ENCODE results near the gene BICC1. TPM values are rescaled to one million over a fixed set of nuclear protein-coding genes. Genes with fewer than 3 reads are reported as not detected.

The BICC1 gene
- total RNA-seq, 1 donor from 2014 or later: 9.3 TPM

- no peak for TF ChIP-seq CTCF (IDR thresholded peaks at IDR 0.05)
- no peak overlapping the region for H3K4me3 ChIP-seq
- intact Hi-C loops (cut with DNase I): no loop called here
- no peaks in the 10 kb centered on the region for H3K9me3 ChIP-seq
- no peaks in the 10 kb centered on the region for H3K4me1 ChIP-seq
- no peaks in the 10 kb centered on the region for H3K27me3 ChIP-seq
- DNase-seq (ENCODE audit: low spot score in 2 of 2): no peak
- no peak overlapping the region for H3K27ac ChIP-seq
- no peaks in the 10 kb centered on the region for H3K36me3 ChIP-seq
Measured at GRCh38 chr10:58740620-58741369, 228.1 kb downstream of the BICC1 start.

GRCh38 chr10:58741673-58742072 is 229.0 kb downstream of the BICC1 start:
- no peak for TF ChIP-seq CTCF (IDR thresholded peaks at IDR 0.05)
- peak overlapping the region in 1 of 2 donors; percentile 2 for H3K27ac ChIP-seq
- no peaks in the 10 kb centered on the region for H3K9me3 ChIP-seq
- no peak for DNase-seq (ENCODE audit: low spot score in 2 of 2)
- H3K27me3 ChIP-seq: no peaks in the 10 kb centered on the region
- H3K36me3 ChIP-seq: no peaks in the 10 kb centered on the region
- intact Hi-C loops (cut with DNase I): no loop called here
- no peak overlapping the region for H3K4me3 ChIP-seq
- H3K4me1 ChIP-seq: peaks cover 0 to 5% of the 10 kb centered on the region in 2 donors

- H3K9me3 ChIP-seq: no peaks in the 10 kb centered on the region
- no peaks in the 10 kb centered on the region for H3K36me3 ChIP-seq
- no peak for TF ChIP-seq CTCF (IDR thresholded peaks at IDR 0.05)
- intact Hi-C loops (cut with DNase I): no loop called here
- H3K27me3 ChIP-seq: no peaks in the 10 kb centered on the region
- H3K27ac ChIP-seq: peak overlapping the region in 1 of 2 donors; percentile 2
- peaks cover 0 to 9% of the 10 kb centered on the region in 2 donors for H3K4me1 ChIP-seq
- no peak for DNase-seq (ENCODE audit: low spot score in 2 of 2)
- H3K4me3 ChIP-seq: no peak overlapping the region
Measured at GRCh38 chr10:58742141-58742540, 229.5 kb downstream of the BICC1 start.

- Histone ChIP-seq H3K4me3 (no peak overlapping the region), H3K27me3 (no peaks in the 10 kb centered on the region), H3K9me3 (no peaks in the 10 kb centered on the region), H3K27ac (no peak overlapping the region), H3K36me3 (no peaks in the 10 kb centered on the region), H3K4me1 (peaks cover 0 to 9% of the 10 kb centered on the region in 2 donors)
- no peak for TF ChIP-seq CTCF (IDR thresholded peaks at IDR 0.05)
- DNase-seq (ENCODE audit: low spot score in 2 of 2): no peak
- intact Hi-C loops (cut with DNase I): no loop called here
Measured at GRCh38 chr10:58743466-58744115, 230.9 kb downstream of the BICC1 start.

- no peaks in the 10 kb centered on the region for H3K36me3 ChIP-seq
- intact Hi-C loops (cut with DNase I): no loop called here
- H3K4me3 ChIP-seq: no peak overlapping the region
- peaks cover 0 to 9% of the 10 kb centered on the region in 2 donors for H3K4me1 ChIP-seq
- no peaks in the 10 kb centered on the region for H3K9me3 ChIP-seq
- no peak for TF ChIP-seq CTCF (IDR thresholded peaks at IDR 0.05)
- no peak overlapping the region for H3K27ac ChIP-seq
- DNase-seq (ENCODE audit: low spot score in 2 of 2): no peak
- no peaks in the 10 kb centered on the region for H3K27me3 ChIP-seq
Measured at GRCh38 chr10:58746474-58747185, 234.0 kb downstream of the BICC1 start.

Measured in ascending aorta (tissue), 2 donors.